HepG2 (cell line): ENCODE results near the gene CDC37L1. TPM values are rescaled to one million over a fixed set of nuclear protein-coding genes. Genes with fewer than 3 reads are reported as not detected.

Source experiments
- ATAC-seq: fragments of 200-7000 bp; cut with Tn5 transposase; 3 replicates; pipeline ENCODE4 v1.9.1; 2020; ENCODE audit warnings: mild to moderate bottlenecking, moderate library complexity
- BruUV-seq: library from RNA; stranded (reverse); fragments of 400-500 nt; replicated peaks from 2 replicates; lab custom pipeline; 2021; lab: Mats Ljungman, UMichigan
- CTCF ChIA-PET: fragments of 300-600 bp; formaldehyde crosslinking; extraction: SDS; loops from one replicate; lab custom pipeline; 2021; ENCODE audit warnings: low total read pairs, inconsistent platforms, low intra/inter-chr PET ratio; lab: Yijun Ruan, JAX
- POLR2A ChIA-PET: fragments of 350-600 bp; sonication (Branson Sonifier 250); formaldehyde crosslinking; loops from one replicate; lab custom pipeline; 2020; ENCODE audit warnings: antibody characterized with exemption, inconsistent platforms; lab: Yijun Ruan, JAX
- DNase-seq: peaks from one replicate; pipeline ENCODE4 v3.0.0-alpha.2; 2015; ENCODE audit warnings: low spot score
- FAIRE-seq: peaks from 3 replicates; lab custom pipeline; 2011; peaks lifted over from hg19 to GRCh38; lab: Jason Lieb, UNC
- H2AFZ ChIP-seq: one replicate; pipeline ENCODE4 v1.6.1; 2011; ENCODE audit warnings: low read length, inconsistent platforms
- H3K27ac ChIP-seq: fragments of 300-600 bp; 3 replicates; pipeline ENCODE4 v1.8.0; 2011; ENCODE audit warnings: mixed run types, mild to moderate bottlenecking, mixed read lengths, low read length, inconsistent platforms; ENCODE audit not compliant: insufficient read depth; ENCODE audit errors: extremely low read length
- H3K27me3 ChIP-seq, 2 experiments: fragments of 200-600 bp in 1 of 2; 2 replicates in 1 of 2; 3 replicates in 1 of 2; pipeline versions ENCODE4 v1.6.0 to v1.8.0; 2011; ENCODE audit warnings: low read length in 2 of 2, mild to moderate bottlenecking in 2 of 2, moderate library complexity in 2 of 2, inconsistent platforms in 1 of 2; ENCODE audit not compliant: insufficient read depth in 2 of 2, control insufficient read depth in 1 of 2
- H3K36me3 ChIP-seq, 2 experiments: fragments of 200-600 bp in 1 of 2; replicated peaks in 1 of 2; 2 replicates in 1 of 2; 3 replicates in 1 of 2; pipeline versions ENCODE4 v1.5.1 to v1.8.0; 2011; ENCODE audit warnings: low read length in 2 of 2, inconsistent platforms in 1 of 2; ENCODE audit not compliant: insufficient read depth in 2 of 2, control insufficient read depth in 1 of 2
- H3K4me1 ChIP-seq: 2 replicates; pipeline ENCODE4 v1.5.1; 2012; ENCODE audit warnings: low read length, inconsistent platforms; ENCODE audit not compliant: insufficient read depth
- H3K4me2 ChIP-seq: 2 replicates; pipeline ENCODE4 v1.6.0; 2011; ENCODE audit warnings: low read depth, low read length, inconsistent platforms
- H3K4me3 ChIP-seq, 3 experiments: fragments of 200-600 bp in 1 of 3; sonication (generic), shearing (Covaris generic) in 1 of 3; replicated peaks in 1 of 3; 2 replicates each; pipeline ENCODE4 v1.5.1; 2011 to 2016; ENCODE audit warnings: low read length in 3 of 3, inconsistent platforms in 2 of 3, low read depth in 2 of 3, mild to moderate bottlenecking in 2 of 3, control low read depth in 1 of 3, mixed read lengths in 1 of 3; ENCODE audit not compliant: insufficient read depth in 1 of 3
- H3K79me2 ChIP-seq: one replicate; pipeline ENCODE4 v1.6.1; 2011; ENCODE audit warnings: low read length, inconsistent platforms; ENCODE audit not compliant: insufficient read depth
- H3K9ac ChIP-seq: 2 replicates; pipeline ENCODE4 v1.6.0; 2011; ENCODE audit warnings: mild to moderate bottlenecking, low read depth, low read length, inconsistent platforms; ENCODE audit not compliant: insufficient read depth
- H3K9me3 ChIP-seq: 2 replicates; pipeline ENCODE4 v1.5.1; 2012; ENCODE audit warnings: mild to moderate bottlenecking, low read length
- H4K20me1 ChIP-seq: 2 replicates; pipeline ENCODE4 v1.6.0; 2011; ENCODE audit warnings: inconsistent platforms, mild to moderate bottlenecking, low read length, moderate library complexity; ENCODE audit not compliant: insufficient read depth
- AKAP8 ChIP-seq: sonication (generic); formaldehyde crosslinking; IDR thresholded peaks from 2 replicates; pipeline ENCODE4 v1.5.1; 2020; ENCODE audit warnings: mild to moderate bottlenecking, missing genetic modification reagents
- FOXK1 ChIP-seq: sonication (generic); formaldehyde crosslinking; IDR thresholded peaks from 2 replicates; pipeline ENCODE4 v1.4.0; 2020; ENCODE audit warnings: low read depth, missing genetic modification reagents, borderline replicate concordance
- FOXP1 ChIP-seq, 2 experiments: fragments of 450-650 bp in 1 of 2; IDR thresholded peaks; 2 replicates each; pipeline ENCODE4 v1.6.1; 2017 to 2018; ENCODE audit warnings: antibody characterized with exemption in 1 of 2
- HOXA9 ChIP-seq: sonication (generic); formaldehyde crosslinking; IDR thresholded peaks from 2 replicates; pipeline ENCODE4 v1.8.1; 2022; ENCODE audit warnings: missing genetic modification reagents, mild to moderate bottlenecking, moderate library complexity, borderline replicate concordance
- JUN ChIP-seq: sonication (generic); formaldehyde crosslinking; IDR thresholded peaks from 2 replicates; pipeline ENCODE4 v1.4.0; 2020; ENCODE audit warnings: mild to moderate bottlenecking, missing genetic modification reagents
- MTF1 ChIP-seq: sonication (generic); formaldehyde crosslinking; IDR thresholded peaks from 2 replicates; pipeline ENCODE4 v1.5.0; 2020; ENCODE audit warnings: missing genetic modification reagents
- TEAD2 ChIP-seq: sonication (generic); formaldehyde crosslinking; IDR thresholded peaks from 2 replicates; pipeline ENCODE4 v1.9.0; 2021; ENCODE audit warnings: missing genetic modification reagents
- ZFP82 ChIP-seq: sonication (generic); formaldehyde crosslinking; IDR thresholded peaks from 2 replicates; pipeline ENCODE4 v1.5.1; 2020; ENCODE audit warnings: mild to moderate bottlenecking, missing genetic modification reagents, borderline replicate concordance
- ZNF230 ChIP-seq: sonication (generic); formaldehyde crosslinking; IDR thresholded peaks from 2 replicates; pipeline ENCODE4 v1.4.0; 2020; ENCODE audit warnings: mild to moderate bottlenecking, missing genetic modification reagents
- ZNF546 ChIP-seq: sonication (generic); formaldehyde crosslinking; conservative IDR thresholded peaks from 2 replicates; pipeline ENCODE4 v1.8.1; 2023; ENCODE audit warnings: mild to moderate bottlenecking, missing genetic modification reagents
- ZSCAN25 ChIP-seq: sonication (generic); formaldehyde crosslinking; IDR thresholded peaks from 2 replicates; pipeline ENCODE4 v1.8.0; 2022; ENCODE audit warnings: mild to moderate bottlenecking, missing genetic modification reagents
- WGBS: methylation state at CpG from one replicate; pipeline ENCODE4 v1.1.6; 2017; ENCODE audit warnings: low lambda C conversion rate; 5-methylcytosine and 5-hydroxymethylcytosine counted together
- in situ Hi-C: cut with HindIII; loops from 2 replicates; pipeline ENCODE4 v1.10.0; 2017; ENCODE audit warnings: low pct_unique_long_range_greater_than_20kb; ENCODE audit not compliant: extremely low pct_ligation_motif_present
- intact Hi-C: fragments of 100-400 bp; cut with micrococcal nuclease; formaldehyde crosslinking; loops from one replicate; pipeline ENCODE4 v1.10.0; 2022; ENCODE audit not compliant: unreplicated experiment
- polyA plus RNA-seq, 8 experiments: library from polyadenylated mRNA; depleted of rRNA in 3 of 8; stranded (reverse) in 7 of 8; unstranded in 1 of 8; fragments of >200 nt; fragmentation: Illumina TruSeq in 4 of 8; extraction: Trizol in 4 of 8; gene quantifications; 2 replicates each; pipeline versions ENCODE4 v1.2.1 to v1.2.3, GENCODE V29; 2011 to 2016; ENCODE audit warnings: low read depth in 4 of 8, missing spikeins in 1 of 8, mixed read lengths in 1 of 8; ENCODE audit not compliant: insufficient read depth in 1 of 8
- total RNA-seq, 5 experiments: library from RNA; depleted of rRNA; stranded (reverse); fragments of >200 nt; fragmentation: Illumina TruSeq; extraction: Trizol; gene quantifications; 2 replicates each; pipeline ENCODE4 v1.2.3, GENCODE V29; 2016; ENCODE audit warnings: low read depth in 1 of 5
- TF ChIP-seq, protein P1 (sequence below): sonication (generic); formaldehyde crosslinking; IDR thresholded peaks from 2 replicates; pipeline ENCODE4 v1.4.0; 2020; ENCODE audit warnings: low read depth, mild to moderate bottlenecking, missing genetic modification reagents
- TF ChIP-seq, protein P2 (sequence below): sonication (generic); formaldehyde crosslinking; IDR thresholded peaks from 2 replicates; pipeline ENCODE4 v1.4.0; 2020; ENCODE audit warnings: missing genetic modification reagents; ENCODE audit errors: not compliant biosample characterization
- TF ChIP-seq, protein P3 (sequence below): sonication (generic); formaldehyde crosslinking; IDR thresholded peaks from 2 replicates; pipeline ENCODE4 v1.5.0; 2020; ENCODE audit warnings: missing genetic modification reagents, mild to moderate bottlenecking, borderline replicate concordance

Gene CDC37L1
- total and polyA plus RNA-seq, 2 of the 13 experiments (the other 11 are each of a cell fraction or from before 2014, with no cell fraction given), result 5.5 to 17.0 TPM

DNA sequence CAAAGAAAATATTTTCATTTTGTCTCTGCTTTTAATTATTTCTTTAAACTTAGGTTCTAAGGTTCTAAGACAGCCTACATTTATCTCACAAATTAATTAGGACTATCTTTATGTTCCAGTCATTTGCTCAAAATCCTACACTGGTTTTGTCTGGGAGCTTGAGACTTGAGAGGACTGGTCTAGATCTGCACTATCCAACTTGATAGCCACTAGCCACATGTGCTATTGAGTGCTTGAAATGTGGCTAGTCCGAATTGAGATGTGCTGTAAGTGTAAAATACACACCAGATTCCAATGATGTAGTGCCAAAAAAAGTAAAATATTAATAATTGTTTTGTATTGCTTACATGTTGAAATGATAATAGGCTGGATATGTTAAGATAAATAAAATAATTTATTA lies 7.2 kb downstream of the CDC37L1 start (continued):
- no peak for TF ChIP-seq FOXP1 (IDR thresholded peaks at IDR 0.05)
- no peak for TF ChIP-seq FOXP1 (CRISPR knock-in tag; IDR thresholded peaks at IDR 0.05)
- TF ChIP-seq ZFP82, result no peak
- TF ChIP-seq HOXA9 (CRISPR knock-in tag), result no peak
- TF ChIP-seq MTF1 (CRISPR knock-in tag), result no peak
- no peak for TF ChIP-seq FOXK1 (CRISPR knock-in tag)
- TF ChIP-seq, protein P1, sequence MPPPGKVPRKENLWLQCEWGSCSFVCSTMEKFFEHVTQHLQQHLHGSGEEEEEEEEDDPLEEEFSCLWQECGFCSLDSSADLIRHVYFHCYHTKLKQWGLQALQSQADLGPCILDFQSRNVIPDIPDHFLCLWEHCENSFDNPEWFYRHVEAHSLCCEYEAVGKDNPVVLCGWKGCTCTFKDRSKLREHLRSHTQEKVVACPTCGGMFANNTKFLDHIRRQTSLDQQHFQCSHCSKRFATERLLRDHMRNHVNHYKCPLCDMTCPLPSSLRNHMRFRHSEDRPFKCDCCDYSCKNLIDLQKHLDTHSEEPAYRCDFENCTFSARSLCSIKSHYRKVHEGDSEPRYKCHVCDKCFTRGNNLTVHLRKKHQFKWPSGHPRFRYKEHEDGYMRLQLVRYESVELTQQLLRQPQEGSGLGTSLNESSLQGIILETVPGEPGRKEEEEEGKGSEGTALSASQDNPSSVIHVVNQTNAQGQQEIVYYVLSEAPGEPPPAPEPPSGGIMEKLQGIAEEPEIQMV (CRISPR knock-in tag), result no peak
- no peak for TF ChIP-seq AKAP8 (CRISPR knock-in tag)
- no peak for TF ChIP-seq ZNF230

DNA sequence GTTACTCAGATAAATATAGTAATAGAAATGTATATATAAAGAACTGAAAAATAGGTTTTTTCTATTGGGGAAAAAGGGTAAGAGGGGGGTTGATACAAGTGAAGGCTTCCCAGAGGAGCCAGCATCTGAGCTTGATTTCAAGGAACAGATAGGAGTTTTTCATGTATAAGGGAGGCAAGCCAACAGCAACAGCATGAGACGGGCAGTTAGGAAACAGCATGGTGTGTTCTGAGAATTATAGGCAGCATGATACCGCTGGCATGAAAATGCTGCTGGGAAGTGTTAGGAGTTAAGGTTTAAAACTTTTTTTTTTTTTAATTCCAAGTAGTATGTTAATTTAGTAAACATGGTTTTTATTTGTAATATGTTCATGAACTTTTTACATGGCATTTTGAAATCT lies 9.7 kb downstream of the CDC37L1 start:
- DNase-seq (no peak), FAIRE-seq (no peak), ATAC-seq (no peak)
- Histone ChIP-seq H3K27ac (no peak overlapping the region), H3K4me3 (no peak overlapping the region), H3K27me3 (no peaks in the 10 kb centered on the region), H3K9ac (no peak overlapping the region), H3K9me3 (no peaks in the 10 kb centered on the region), H3K79me2 (peaks cover 11% of the 10 kb centered on the region), H3K4me1 (no peaks in the 10 kb centered on the region), H3K4me2 (no peak overlapping the region), H3K36me3 (peaks cover 8 to 54% of the 10 kb centered on the region in 2 experiments), H2AFZ (no peak overlapping the region), H4K20me1 (0 out of 2 replicates have a peak, but pooled peaks cover 3% of the 10 kb centered on the region)
- ChIA-PET CTCF (no interaction called here), POLR2A (no interaction called here)
- intact Hi-C loops, result no loop called here
- BruUV-seq, result no TSS peak
- TF ChIP-seq ZSCAN25 (CRISPR knock-in tag) (no peak), JUN (CRISPR knock-in tag) (no peak), TEAD2 (CRISPR knock-in tag) (no peak), ZNF546 (no peak)
- TF ChIP-seq, protein P2, sequence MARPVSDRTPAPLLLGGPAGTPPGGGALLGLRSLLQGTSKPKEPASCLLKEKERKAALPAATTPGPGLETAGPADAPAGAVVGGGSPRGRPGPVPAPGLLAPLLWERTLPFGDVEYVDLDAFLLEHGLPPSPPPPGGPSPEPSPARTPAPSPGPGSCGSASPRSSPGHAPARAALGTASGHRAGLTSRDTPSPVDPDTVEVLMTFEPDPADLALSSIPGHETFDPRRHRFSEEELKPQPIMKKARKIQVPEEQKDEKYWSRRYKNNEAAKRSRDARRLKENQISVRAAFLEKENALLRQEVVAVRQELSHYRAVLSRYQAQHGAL, result no peak
- TF ChIP-seq, protein P3, sequence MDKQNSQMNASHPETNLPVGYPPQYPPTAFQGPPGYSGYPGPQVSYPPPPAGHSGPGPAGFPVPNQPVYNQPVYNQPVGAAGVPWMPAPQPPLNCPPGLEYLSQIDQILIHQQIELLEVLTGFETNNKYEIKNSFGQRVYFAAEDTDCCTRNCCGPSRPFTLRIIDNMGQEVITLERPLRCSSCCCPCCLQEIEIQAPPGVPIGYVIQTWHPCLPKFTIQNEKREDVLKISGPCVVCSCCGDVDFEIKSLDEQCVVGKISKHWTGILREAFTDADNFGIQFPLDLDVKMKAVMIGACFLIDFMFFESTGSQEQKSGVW (CRISPR knock-in tag), result no peak
- 96% methylated on average over 2 of the region's 2 CpGs for WGBS
- in situ Hi-C loops, result no loop called here
